Spleen (tissue), 7 donors: ENCODE measurements around the gene INO80D.

Experiments
- CTCF ChIP-seq, 11 experiments: fragments of 200-600 bp in 7 of 11; fragments of 450-650 bp in 4 of 11; sonication (generic) in 4 of 11; IDR thresholded peaks in 8 of 11; conservative IDR thresholded peaks in 3 of 11; 1 replicate in 7 of 11; 2 replicates in 4 of 11; pipeline versions ENCODE4 v1.4.0 to v1.8.0; 2016 to 2021; ENCODE audit warnings: antibody characterized with exemption in 11 of 11, inconsistent platforms in 4 of 11, mild to moderate bottlenecking in 1 of 11
- POLR2A ChIP-seq, 3 donors: fragments of 450-650 bp; IDR thresholded peaks; one replicate each; pipeline ENCODE4 v1.5.1; 2017; ENCODE audit warnings: antibody characterized with exemption in 3 of 3, mild to moderate bottlenecking in 1 of 3
- donor health status: DM: no; HTN: no; CAD: no; lungs with moderate emphysema.
- donor health status: DM: no; HTN: no; CAD: no.
- donor health status: DM: no; HTN: no; CAD: no.

- no peak for TF ChIP-seq CTCF (IDR thresholded peaks at IDR 0.05 in 8 of 11, conservative IDR thresholded peaks at IDR 0.05 in 3 of 11)
- no peak for TF ChIP-seq POLR2A (IDR thresholded peaks at IDR 0.05)
Measured at GRCh38 chr2:206045251-206045650, 40.7 kb downstream of the INO80D start.
